H9 (cell line): ENCODE measurements around the gene EFCAB11. TPM values are rescaled to one million over a fixed set of nuclear protein-coding genes. Genes with fewer than 3 reads are reported as not detected.

ENCODE experiments used
- DNase-seq: peaks from one replicate; pipeline ENCODE4 v3.0.0-alpha.2; 2017
- H2AFZ ChIP-seq: one replicate; pipeline ENCODE4 v1.6.1; 2013; ENCODE audit warnings: mild to moderate bottlenecking, low read length, control low read depth, moderate library complexity
- H2AK5ac ChIP-seq: 2 replicates; pipeline ENCODE4 v1.6.1; 2013; ENCODE audit warnings: low read length, control low read depth, mixed read lengths; ENCODE audit not compliant: insufficient read length
- H2BK120ac ChIP-seq: one replicate; pipeline ENCODE4 v1.6.1; 2013; ENCODE audit warnings: low read depth, mild to moderate bottlenecking, low read length, control low read depth, inconsistent platforms; ENCODE audit not compliant: poor library complexity, severe bottlenecking
- H2BK12ac ChIP-seq: 2 replicates; pipeline ENCODE4 v1.6.1; 2013; ENCODE audit warnings: low read length, control low read depth, mixed read lengths, low read depth; ENCODE audit not compliant: insufficient read length
- H2BK15ac ChIP-seq: 2 replicates; pipeline ENCODE4 v1.6.1; 2013; ENCODE audit warnings: low read depth, low read length, control low read depth
- H2BK20ac ChIP-seq: one replicate; pipeline ENCODE4 v1.6.1; 2013; ENCODE audit warnings: low read depth, mild to moderate bottlenecking, low read length, control low read depth, inconsistent platforms; ENCODE audit not compliant: poor library complexity, severe bottlenecking
- H2BK5ac ChIP-seq: 2 replicates; pipeline ENCODE4 v1.6.1; 2013; ENCODE audit warnings: low read length, control low read depth, mixed read lengths; ENCODE audit not compliant: insufficient read length
- H3K14ac ChIP-seq: 2 replicates; pipeline ENCODE4 v1.6.1; 2013; ENCODE audit warnings: low read length, control low read depth; ENCODE audit not compliant: insufficient read depth
- H3K18ac ChIP-seq: 2 replicates; pipeline ENCODE4 v1.6.1; 2013; ENCODE audit warnings: low read depth, mild to moderate bottlenecking, mixed read lengths, low read length, control low read depth; ENCODE audit not compliant: insufficient read length
- H3K23ac ChIP-seq: 2 replicates; pipeline ENCODE4 v1.6.1; 2013; ENCODE audit warnings: low read length, control low read depth, mixed read lengths, low read depth; ENCODE audit not compliant: insufficient read length
- H3K23me2 ChIP-seq: 2 replicates; pipeline ENCODE4 v1.6.1; 2013; ENCODE audit warnings: low read depth, mild to moderate bottlenecking, mixed read lengths, low read length, control low read depth; ENCODE audit not compliant: insufficient read length, poor library complexity, severe bottlenecking
- H3K27ac ChIP-seq: 2 replicates; pipeline ENCODE4 v1.5.1; 2013; ENCODE audit warnings: low read length, control low read depth, mixed read lengths, low read depth; ENCODE audit not compliant: insufficient read length
- H3K27me3 ChIP-seq: 2 replicates; pipeline ENCODE4 v1.6.1; 2013; ENCODE audit warnings: low read length, control low read depth, inconsistent platforms; ENCODE audit not compliant: insufficient read depth
- H3K4ac ChIP-seq: 2 replicates; pipeline ENCODE4 v1.6.1; 2013; ENCODE audit warnings: low read depth, mild to moderate bottlenecking, control low read depth, inconsistent platforms, low read length, moderate library complexity
- H3K4me1 ChIP-seq: 2 replicates; pipeline ENCODE4 v1.6.1; 2013; ENCODE audit warnings: low read length, control low read depth, inconsistent platforms; ENCODE audit not compliant: insufficient read depth
- H3K4me2 ChIP-seq: 2 replicates; pipeline ENCODE4 v1.6.1; 2013; ENCODE audit warnings: low read length, control low read depth, mixed read lengths; ENCODE audit not compliant: insufficient read length, insufficient read depth
- H3K56ac ChIP-seq: 2 replicates; pipeline ENCODE4 v1.6.1; 2013; ENCODE audit warnings: low read depth, mild to moderate bottlenecking, mixed read lengths, low read length, control low read depth; ENCODE audit not compliant: insufficient read length
- H3K79me1 ChIP-seq: 2 replicates; pipeline ENCODE4 v1.6.1; 2013; ENCODE audit warnings: low read depth, mild to moderate bottlenecking, moderate library complexity, low read length, control low read depth, inconsistent platforms; ENCODE audit not compliant: insufficient read depth, poor library complexity, severe bottlenecking
- H3K79me2 ChIP-seq: 2 replicates; pipeline ENCODE4 v1.6.1; 2013; ENCODE audit warnings: low read length, control low read depth, inconsistent platforms; ENCODE audit not compliant: insufficient read depth
- H3K9ac ChIP-seq: 2 replicates; pipeline ENCODE4 v1.6.1; 2013; ENCODE audit warnings: low read length, control low read depth, mixed read lengths; ENCODE audit not compliant: insufficient read length; ENCODE audit errors: extremely low read depth
- H3K9me3 ChIP-seq: one replicate; pipeline ENCODE4 v1.6.1; 2013; ENCODE audit warnings: low read depth, low read length, inconsistent platforms; ENCODE audit not compliant: control insufficient read depth
- H3T11ph ChIP-seq: one replicate; pipeline ENCODE4 v1.6.1; 2013; ENCODE audit warnings: mild to moderate bottlenecking, low read length, control low read depth, inconsistent platforms
- H4K20me1 ChIP-seq: one replicate; pipeline ENCODE4 v1.6.1; 2013; ENCODE audit not compliant: control insufficient read depth, insufficient read length, insufficient read depth
- H4K5ac ChIP-seq: 2 replicates; pipeline ENCODE4 v1.6.1; 2013; ENCODE audit warnings: low read depth, mild to moderate bottlenecking, mixed read lengths, low read length, control low read depth; ENCODE audit not compliant: insufficient read length
- H4K8ac ChIP-seq: replicated peaks from 2 replicates; pipeline ENCODE4 v1.6.1; 2013; ENCODE audit warnings: low read length, control low read depth, mixed read lengths, low read depth; ENCODE audit not compliant: insufficient read length
- H4K91ac ChIP-seq: 2 replicates; pipeline ENCODE4 v1.6.1; 2013; ENCODE audit warnings: low read depth, mild to moderate bottlenecking, moderate library complexity, mixed read lengths, low read length, control low read depth; ENCODE audit not compliant: insufficient read length
- H3K27ac Mint-ChIP-seq, 3 experiments: 2 replicates in 2 of 3; 3 replicates in 1 of 3; pipeline ENCODE4 v1.8.0; 2020 to 2021; ENCODE audit warnings: mixed read lengths in 3 of 3, mild to moderate bottlenecking in 1 of 3, moderate library complexity in 1 of 3
- H3K27me3 Mint-ChIP-seq: 2 replicates; pipeline ENCODE4 v1.8.0; 2021; ENCODE audit warnings: low read depth, mild to moderate bottlenecking, moderate library complexity, mixed read lengths
- H3K36me3 Mint-ChIP-seq, 3 experiments: 2 replicates in 2 of 3; 3 replicates in 1 of 3; pipeline ENCODE4 v1.8.0; 2020 to 2021; ENCODE audit warnings: low read depth in 3 of 3, mixed read lengths in 3 of 3; ENCODE audit not compliant: insufficient read depth in 1 of 3
- H3K4me1 Mint-ChIP-seq, 2 experiments: 2 replicates each; pipeline ENCODE4 v1.8.0; 2020; ENCODE audit warnings: mixed read lengths in 2 of 2
- H3K4me3 Mint-ChIP-seq, 2 experiments: 2 replicates in 1 of 2; 3 replicates in 1 of 2; pipeline ENCODE4 v1.8.0; 2020 to 2021; ENCODE audit warnings: mild to moderate bottlenecking in 2 of 2, mixed read lengths in 2 of 2, moderate library complexity in 1 of 2
- H3K9me3 Mint-ChIP-seq, 2 experiments: 2 replicates in 1 of 2; 3 replicates in 1 of 2; pipeline ENCODE4 v1.8.0; 2020; ENCODE audit warnings: mild to moderate bottlenecking in 2 of 2, mixed read lengths in 2 of 2, moderate library complexity in 1 of 2
- WGBS: extraction: QIAGEN DNeasy Blood & Tissue Kit; methylation state at CpG from one replicate; pipeline ENCODE4 v1.1.7; 2013; ENCODE audit warnings: missing lambda C conversion rate, low lambda C conversion rate, mixed read lengths; ENCODE audit not compliant: insufficient read length; ENCODE audit errors: extremely low coverage; 5-methylcytosine and 5-hydroxymethylcytosine counted together
- total RNA-seq: library from RNA; stranded (reverse); gene quantifications from 2 replicates; pipeline ENCODE4 v1.2.1, GENCODE V29; 2021
- TF ChIP-seq, protein P1 (sequence below): fragments of 200-600 bp; sonication (generic); conservative IDR thresholded peaks from 3 replicates; pipeline ENCODE4 v1.8.0; 2021; ENCODE audit warnings: antibody characterized with exemption, mild to moderate bottlenecking

EFCAB11 gene
- total RNA-seq, 1 experiment from 2014 or later = 17.4 TPM

DNA sequence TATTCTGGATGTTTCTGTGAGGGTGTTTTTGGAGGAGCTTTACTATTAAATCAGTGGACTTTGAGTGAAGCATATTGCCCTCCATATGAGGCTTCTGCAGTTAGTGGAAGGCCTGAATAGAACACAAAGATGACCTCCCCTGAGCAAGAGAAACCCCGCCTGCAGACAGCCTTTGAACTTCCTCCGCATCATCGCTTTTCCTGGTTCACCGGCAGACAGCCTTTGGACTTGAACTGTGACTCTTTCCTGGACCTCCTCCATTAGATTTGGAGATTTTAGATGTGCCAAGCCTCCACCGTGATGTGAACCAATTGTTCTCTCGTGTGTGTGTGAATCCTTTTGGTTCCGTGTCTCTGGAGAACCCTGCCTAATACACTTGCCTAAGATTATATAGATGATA lies 208.4 kb downstream of the EFCAB11 start:
- Histone ChIP-seq H3K56ac (no peak overlapping the region), H3K4me2 (no peak overlapping the region), H3K27ac (no peak overlapping the region), H3K27me3 (no peaks in the 10 kb centered on the region), H4K5ac (no peak overlapping the region), H4K91ac (no peak overlapping the region), H2AFZ (no peak overlapping the region), H3K9me3 (no peaks in the 10 kb centered on the region), H3K18ac (no peak overlapping the region), H4K8ac (no peak overlapping the region), H3K23me2 (no peaks in the 10 kb centered on the region), H2BK15ac (no peak overlapping the region), H2AK5ac (no peak overlapping the region), H3K4me1 (no peaks in the 10 kb centered on the region), H2BK120ac (no peak overlapping the region), H3K9ac (no peak overlapping the region), H2BK5ac (no peak overlapping the region), H3K23ac (no peak overlapping the region), H3K4ac (no peak overlapping the region), H3K14ac (no peak overlapping the region), H3K79me2 (no peaks in the 10 kb centered on the region), H3T11ph (no peak overlapping the region), H2BK12ac (no peak overlapping the region), H2BK20ac (no peak overlapping the region), H4K20me1 (no peaks in the 10 kb centered on the region), H3K79me1 (no peaks in the 10 kb centered on the region)
- no CpG with 5 or more reads among the region's 7 CpGs for WGBS
- Mint-ChIP-seq H3K27ac (no peak overlapping the region), H3K4me3 (no peak overlapping the region), H3K27me3 (no peaks in the 10 kb centered on the region), H3K36me3 (peaks cover 16 to 24% (median 19%) of the 10 kb centered on the region in 3 experiments), H3K4me1 (no peaks in the 10 kb centered on the region), H3K9me3 (peaks cover 21 to 27% of the 10 kb centered on the region in 2 experiments)
- DNase-seq = no peak
- TF ChIP-seq, protein P1, sequence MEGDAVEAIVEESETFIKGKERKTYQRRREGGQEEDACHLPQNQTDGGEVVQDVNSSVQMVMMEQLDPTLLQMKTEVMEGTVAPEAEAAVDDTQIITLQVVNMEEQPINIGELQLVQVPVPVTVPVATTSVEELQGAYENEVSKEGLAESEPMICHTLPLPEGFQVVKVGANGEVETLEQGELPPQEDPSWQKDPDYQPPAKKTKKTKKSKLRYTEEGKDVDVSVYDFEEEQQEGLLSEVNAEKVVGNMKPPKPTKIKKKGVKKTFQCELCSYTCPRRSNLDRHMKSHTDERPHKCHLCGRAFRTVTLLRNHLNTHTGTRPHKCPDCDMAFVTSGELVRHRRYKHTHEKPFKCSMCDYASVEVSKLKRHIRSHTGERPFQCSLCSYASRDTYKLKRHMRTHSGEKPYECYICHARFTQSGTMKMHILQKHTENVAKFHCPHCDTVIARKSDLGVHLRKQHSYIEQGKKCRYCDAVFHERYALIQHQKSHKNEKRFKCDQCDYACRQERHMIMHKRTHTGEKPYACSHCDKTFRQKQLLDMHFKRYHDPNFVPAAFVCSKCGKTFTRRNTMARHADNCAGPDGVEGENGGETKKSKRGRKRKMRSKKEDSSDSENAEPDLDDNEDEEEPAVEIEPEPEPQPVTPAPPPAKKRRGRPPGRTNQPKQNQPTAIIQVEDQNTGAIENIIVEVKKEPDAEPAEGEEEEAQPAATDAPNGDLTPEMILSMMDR = no peak

Other genes starting within 250 kb of the EFCAB11 start
- 51.2 and 53.4 TPM in 2 replicates for gene TDP1, start 1.2 kb upstream of the EFCAB11 start, total RNA-seq
- gene KCNK13, start 107.3 kb upstream of the EFCAB11 start, total RNA-seq = 0.35 and 0.39 TPM in 2 replicates